Kidney (tissue), 14 donors: ENCODE results near the gene PALD1. TPM values are rescaled to one million over a fixed set of nuclear protein-coding genes. Genes with fewer than 3 reads are reported as not detected.

Experiments used
- DNase-seq, 5 donors: peaks; one replicate each; pipeline ENCODE4 v3.0.0-alpha.2; 2013 to 2020
- FAIRE-seq: peaks from 2 replicates; lab custom pipeline; 2012; peaks lifted over from hg19 to GRCh38; lab: Jason Lieb, UNC
- H3K27ac ChIP-seq, 2 donors: one replicate each; pipeline ENCODE4 v1.7.0; 2013; ENCODE audit warnings: low read depth in 2 of 2, low read length in 2 of 2, inconsistent platforms in 1 of 2
- H3K27me3 ChIP-seq: one replicate; pipeline ENCODE4 v1.7.1; 2013; ENCODE audit warnings: low read length, inconsistent platforms; ENCODE audit not compliant: control insufficient read depth, insufficient read depth
- H3K36me3 ChIP-seq, 3 donors: one replicate each; pipeline versions ENCODE4 v1.7.0 to v1.7.1; 2013; ENCODE audit warnings: low read length in 3 of 3, control low read depth in 1 of 3, inconsistent platforms in 1 of 3; ENCODE audit not compliant: insufficient read depth in 3 of 3, control insufficient read depth in 2 of 3
- H3K4me1 ChIP-seq, 3 donors: one replicate each; pipeline versions ENCODE4 v1.7.0 to v1.7.1; 2013; ENCODE audit warnings: low read length in 3 of 3, inconsistent platforms in 1 of 3, low read depth in 1 of 3; ENCODE audit not compliant: control insufficient read depth in 2 of 3, insufficient read depth in 2 of 3
- H3K4me3 ChIP-seq, 3 donors: one replicate each; pipeline versions ENCODE4 v1.7.0 to v1.8.1; 2013; ENCODE audit warnings: low read length in 3 of 3, control low read depth in 1 of 3, inconsistent platforms in 1 of 3
- H3K9ac ChIP-seq, 3 donors: one replicate each; pipeline versions ENCODE4 v1.7.0 to v1.7.1; 2013; ENCODE audit warnings: low read length in 3 of 3, control low read depth in 1 of 3, inconsistent platforms in 1 of 3
- H3K9me3 ChIP-seq, 3 donors: one replicate each; pipeline versions ENCODE4 v1.7.0 to v1.7.1; 2013; ENCODE audit warnings: low read length in 3 of 3, control low read depth in 1 of 3, inconsistent platforms in 1 of 3; ENCODE audit not compliant: control insufficient read depth in 2 of 3, insufficient read depth in 1 of 3
- CTCF ChIP-seq: IDR thresholded peaks from 3 replicates; pipeline ENCODE4 v1.5.1; 2012; ENCODE audit warnings: mild to moderate bottlenecking, moderate library complexity, borderline replicate concordance; ENCODE audit not compliant: insufficient read depth; ENCODE audit errors: extremely low read depth
- intact Hi-C: fragments of 100-400 bp; cut with DNase I; formaldehyde crosslinking; loops from one replicate; pipeline ENCODE4 v1.11.1; 2022
- polyA plus RNA-seq: library from polyadenylated mRNA; stranded (reverse); fragments of 350-450 nt; fragmentation: Illumina TruSeq; extraction: RNeasy Lipid Tissue Mini Kit (QIAGEN cat#74804); gene quantifications from one replicate; pipeline ENCODE4 v1.2.3, GENCODE V29; 2014; ENCODE audit warnings: low read depth, low replicate concordance; ENCODE audit not compliant: insufficient read depth
- total RNA-seq: library from RNA; stranded (reverse); fragmentation: NEBNext Ultra II Directional; extraction: Animal tissue kit (Norgen Biotek cat#: 25700); gene quantifications from one replicate; pipeline ENCODE4 v1.2.1, GENCODE V29; 2021
- donor health status: control.
- donor health status: control.
- donor health status: control.
- donor health status: control.
- donor health status: control.
- donor health status: DM: yes; HTN: yes; CAD: no.
- donor health status: Normal renal cell carcinoma (clear cell type).

PALD1 gene
- total and polyA plus RNA-seq, 2 donors from 2014 or later = 3.0 to 14.4 TPM

GRCh38 chr10:70564113-70564725 is 85.7 kb downstream of the PALD1 start:
- H3K4me3 ChIP-seq = no peak overlapping the region
- TF ChIP-seq CTCF = no peak
- no peaks in the 10 kb centered on the region for H3K27me3 ChIP-seq
- H3K27ac ChIP-seq = no peak overlapping the region
- FAIRE-seq (no peak), DNase-seq (peak in 2 of 5 donors; percentile 31 to 68)
- H3K9me3 ChIP-seq = no peaks in the 10 kb centered on the region
- H3K36me3 ChIP-seq = no peaks in the 10 kb centered on the region
- no peaks in the 10 kb centered on the region for H3K4me1 ChIP-seq
- intact Hi-C loops = loop anchor here (10.0 kb wide), 1 partner anchor 311 kb away; no protein-coding TSS in a partner anchor
- H3K9ac ChIP-seq = no peak overlapping the region

DNA sequence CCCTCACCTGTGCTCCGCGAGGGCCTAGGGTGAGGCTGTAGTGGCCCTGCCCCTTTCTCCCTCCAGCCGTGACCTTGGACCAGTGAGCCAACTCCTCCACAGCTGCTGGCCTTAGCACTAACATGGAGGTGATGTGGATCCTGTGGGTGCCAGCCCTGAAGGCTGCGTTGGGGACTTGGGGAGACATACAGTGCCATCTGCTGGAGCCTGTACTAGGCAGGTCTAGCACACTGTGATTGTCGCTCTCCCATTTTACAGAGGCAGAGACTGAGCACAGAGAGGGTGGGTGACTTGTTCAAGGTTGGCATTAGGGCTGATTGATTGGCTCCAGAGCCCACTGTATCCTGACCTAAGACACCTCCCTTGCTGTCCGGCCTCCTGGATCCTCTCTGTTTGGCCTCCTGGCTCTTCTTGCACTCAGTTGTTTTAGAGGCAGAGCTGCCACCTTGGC is 86.4 kb downstream of the PALD1 start:
- no peaks in the 10 kb centered on the region for H3K27me3 ChIP-seq
- no peak overlapping the region for H3K27ac ChIP-seq
- intact Hi-C loops = loop anchor here (10.0 kb wide), 1 partner anchor 310 kb away; no protein-coding TSS in a partner anchor
- TF ChIP-seq CTCF = no peak
- DNase-seq = peak in 2 of 5 donors; percentile 30 to 46
- no peak overlapping the region for H3K9ac ChIP-seq
- no peak overlapping the region for H3K4me3 ChIP-seq
- no peaks in the 10 kb centered on the region for H3K4me1 ChIP-seq
- FAIRE-seq = no peak
- H3K9me3 ChIP-seq = no peaks in the 10 kb centered on the region
- H3K36me3 ChIP-seq = no peaks in the 10 kb centered on the region

DNA sequence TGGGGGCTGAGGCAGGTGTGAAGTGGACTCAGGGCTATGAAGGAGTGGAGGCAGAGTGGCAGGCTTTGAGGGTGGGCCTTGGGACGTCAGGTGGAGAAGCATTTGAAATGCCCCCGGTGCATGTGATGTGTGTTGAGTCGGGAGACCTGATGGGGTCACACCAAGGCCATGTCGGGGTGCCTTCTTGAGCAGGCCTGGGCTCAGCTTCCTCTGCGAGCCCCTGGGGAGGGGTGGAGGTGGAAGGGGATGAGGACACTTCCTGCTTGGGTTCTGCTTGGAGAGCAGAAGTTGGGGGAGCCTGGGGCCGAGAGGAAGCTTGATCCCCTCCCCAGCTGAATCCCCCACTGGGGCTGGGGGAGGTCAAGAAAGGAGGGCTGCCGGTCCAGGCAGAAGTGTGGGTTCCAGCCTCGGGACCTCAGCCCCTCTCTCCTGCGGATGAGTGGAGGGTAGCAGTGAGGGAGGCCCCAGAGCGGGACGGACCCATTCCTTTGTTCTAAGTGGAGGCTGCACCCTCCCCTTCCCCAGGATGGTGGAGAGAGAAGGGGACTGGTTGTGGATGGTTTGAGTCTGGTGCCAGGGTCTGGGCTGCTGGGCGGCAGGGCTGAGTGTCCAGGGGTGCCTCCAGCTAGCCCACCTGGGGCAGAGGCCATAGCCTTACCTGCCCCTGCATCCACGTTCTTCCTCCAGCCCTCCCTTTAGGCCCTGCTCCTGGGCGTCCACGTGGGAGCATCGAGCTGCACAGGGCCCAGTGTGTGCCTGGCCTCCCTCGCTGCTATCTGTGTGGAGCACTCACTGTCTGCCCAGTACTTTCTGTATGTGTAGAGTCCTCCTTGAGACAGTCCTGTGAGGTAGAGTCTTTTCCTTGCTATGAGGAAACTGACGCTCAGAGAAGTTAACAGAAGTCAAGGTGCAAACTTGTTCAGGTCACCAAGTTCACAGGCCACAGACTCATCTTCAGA is 87.3 kb downstream of the PALD1 start:
- H3K9me3 ChIP-seq = no peaks in the 10 kb centered on the region
- H3K27me3 ChIP-seq = no peaks in the 10 kb centered on the region
- H3K4me1 ChIP-seq = no peaks in the 10 kb centered on the region
- no peak for TF ChIP-seq CTCF
- H3K27ac ChIP-seq = no peak overlapping the region
- H3K4me3 ChIP-seq = no peak overlapping the region
- intact Hi-C loops = loop anchor here (10.0 kb wide), 1 partner anchor 309 kb away; no protein-coding TSS in a partner anchor
- no peaks in the 10 kb centered on the region for H3K36me3 ChIP-seq
- no peak overlapping the region for H3K9ac ChIP-seq
- FAIRE-seq = no peak
- DNase-seq = peak in 2 of 5 donors; percentile 30 to 56
